Left lung (tissue), 10 donors: Measurements from ENCODE around the gene RPL28. TPM values are rescaled to one million over a fixed set of nuclear protein-coding genes. Genes with fewer than 3 reads are reported as not detected.

ENCODE experiments used
- ATAC-seq: fragments of 200-7000 bp; cut with Tn5 transposase; one replicate; pipeline ENCODE4 v1.9.1; 2020; ENCODE audit warnings: moderate library complexity
- DNase-seq, 4 donors: peaks; one replicate each; pipeline ENCODE4 v3.0.0-alpha.2; 2013 to 2020
- H3K27ac ChIP-seq, 2 donors: fragments of 200-600 bp; sonication (generic) in 1 of 2; one replicate each; pipeline versions ENCODE4 v1.5.0 to v1.8.0; 2020 to 2021
- H3K27me3 ChIP-seq, 2 donors: fragments of 200-600 bp; sonication (generic) in 1 of 2; one replicate each; pipeline versions ENCODE4 v1.5.0 to v1.8.0; 2020 to 2021
- H3K36me3 ChIP-seq, 2 donors: fragments of 200-600 bp; sonication (generic) in 1 of 2; one replicate each; pipeline versions ENCODE4 v1.5.0 to v1.8.0; 2020 to 2021
- H3K4me1 ChIP-seq, 2 donors: fragments of 200-600 bp; one replicate each; pipeline ENCODE4 v1.8.0; 2021
- H3K4me3 ChIP-seq, 2 donors: fragments of 200-600 bp; sonication (generic) in 1 of 2; one replicate each; pipeline versions ENCODE4 v1.5.0 to v1.8.0; 2020 to 2021; ENCODE audit warnings: mild to moderate bottlenecking in 1 of 2
- H3K9me3 ChIP-seq, 2 donors: fragments of 200-600 bp; sonication (generic) in 1 of 2; one replicate each; pipeline versions ENCODE4 v1.5.0 to v1.8.0; 2020 to 2021
- CTCF ChIP-seq, 2 donors: fragments of 200-600 bp; sonication (generic) in 1 of 2; IDR thresholded peaks; one replicate each; pipeline versions ENCODE4 v1.5.0 to v1.8.0; 2021; ENCODE audit warnings: antibody characterized with exemption in 2 of 2
- intact Hi-C, 2 donors: fragments of 100-400 bp; cut with DNase I; formaldehyde crosslinking; loops; one replicate each; pipeline versions ENCODE4 v1.11.2 to v1.14.2; 2022
- polyA plus RNA-seq, 6 donors: library from polyadenylated mRNA; unstranded; fragments of 120-200 nt; gene quantifications; one replicate each; pipeline ENCODE4 v1.2.1, GENCODE V29; 2013; ENCODE audit not compliant: insufficient read length in 6 of 6
- total RNA-seq, 2 donors: library from RNA; stranded (reverse); fragmentation: NEBNext Ultra II Directional; extraction: Animal tissue kit (Norgen Biotek cat#: 25700); gene quantifications; one replicate each; pipeline ENCODE4 v1.2.1, GENCODE V29; 2021
- donor health status: DM: no; HTN: yes; CAD: no.
- donor health status: DM: no; HTN: no; CAD: no.

The RPL28 gene
- total and polyA plus RNA-seq, 8 donors, result 1,216 to 1,774 (median 1,434) TPM

GRCh38 chr19:55355213-55355821 lies 30.4 kb upstream of the RPL28 start:
- intact Hi-C loops, result no loop called here
- H3K4me1 ChIP-seq, result peaks cover 7 to 16% of the 10 kb centered on the region in 2 donors
- TF ChIP-seq CTCF (IDR thresholded peaks at IDR 0.05), result no peak
- no peak overlapping the region for H3K27ac ChIP-seq
- DNase-seq, result no peak
- H3K27me3 ChIP-seq, result peaks cover 27 to 84% of the 10 kb centered on the region in 2 donors
- no peaks in the 10 kb centered on the region for H3K9me3 ChIP-seq
- ATAC-seq, result no peak
- H3K36me3 ChIP-seq, result no peaks in the 10 kb centered on the region
- H3K4me3 ChIP-seq, result no peak overlapping the region

- intact Hi-C loops, result no loop called here
- Histone ChIP-seq H3K9me3 (no peaks in the 10 kb centered on the region), H3K4me1 (peaks cover 3 to 12% of the 10 kb centered on the region in 2 donors), H3K27me3 (peaks cover 10 to 65% of the 10 kb centered on the region in 2 donors), H3K27ac (no peak overlapping the region), H3K36me3 (no peaks in the 10 kb centered on the region), H3K4me3 (no peak overlapping the region)
- ATAC-seq (no peak), DNase-seq (no peak)
- TF ChIP-seq CTCF (IDR thresholded peaks at IDR 0.05), result no peak
Observed at GRCh38 chr19:55358493-55358892, 27.2 kb upstream of the RPL28 start.

- Histone ChIP-seq H3K4me3 (no peak overlapping the region), H3K4me1 (peaks cover 0 to 6% of the 10 kb centered on the region in 2 donors), H3K27me3 (peaks cover 6 to 58% of the 10 kb centered on the region in 2 donors), H3K36me3 (no peaks in the 10 kb centered on the region), H3K9me3 (no peaks in the 10 kb centered on the region), H3K27ac (no peak overlapping the region)
- intact Hi-C loops, result no loop called here
- no peak for TF ChIP-seq CTCF (IDR thresholded peaks at IDR 0.05)
- DNase-seq (peak in 1 of 4 donors; percentile 57), ATAC-seq (no peak)
Observed at GRCh38 chr19:55358943-55359908, 26.5 kb upstream of the RPL28 start.

GRCh38 chr19:55360902-55361301 lies 24.8 kb upstream of the RPL28 start:
- Histone ChIP-seq H3K27ac (no peak overlapping the region), H3K27me3 (peaks cover 0 to 41% of the 10 kb centered on the region in 2 donors), H3K4me3 (no peak overlapping the region), H3K36me3 (no peaks in the 10 kb centered on the region), H3K9me3 (no peaks in the 10 kb centered on the region), H3K4me1 (no peaks in the 10 kb centered on the region)
- DNase-seq (peak in 1 of 4 donors; percentile 67), ATAC-seq (no peak)
- TF ChIP-seq CTCF (IDR thresholded peaks at IDR 0.05), result no peak
- intact Hi-C loops, result no loop called here
